Amniotic stem cell (primary cell): ENCODE measurements around the gene SMAD5.

Experiments
- DNase-seq: peaks from one replicate; lab custom pipeline; 2025; lab: John Stamatoyannopoulos, UW

The SMAD5 gene

GRCh38 chr5:136115183-136115865, 17.3 kb upstream of the SMAD5 start:
- no peak for DNase-seq

- DNase-seq, result no peak
These were observed 12.1 kb upstream of the SMAD5 start for GRCh38 chr5:136120529-136120928.

- no peak for DNase-seq
These were observed 9.3 kb upstream of the SMAD5 start for GRCh38 chr5:136123236-136123768.

GRCh38 chr5:136127560-136127959, 5.1 kb upstream of the SMAD5 start:
- DNase-seq, result no peak

GRCh38 chr5:136128481-136128880, 4.2 kb upstream of the SMAD5 start:
- DNase-seq, result no peak

- DNase-seq, result no peak
These were observed 3.2 kb upstream of the SMAD5 start for GRCh38 chr5:136129445-136129844.

GRCh38 chr5:136130581-136130980, 2.1 kb upstream of the SMAD5 start:
- no peak for DNase-seq

GRCh38 chr5:136132087-136132486, 558 bp upstream of the SMAD5 start:
- no peak for DNase-seq

GRCh38 chr5:136133222-136133921, 727 bp downstream of the SMAD5 start:
- DNase-seq, result peak; percentile 19

GRCh38 chr5:136133922-136134379, 1.3 kb downstream of the SMAD5 start:
- DNase-seq, result no peak

GRCh38 chr5:136134653-136135052, 2.0 kb downstream of the SMAD5 start:
- no peak for DNase-seq

GRCh38 chr5:136135536-136135935, 2.9 kb downstream of the SMAD5 start:
- DNase-seq, result no peak

GRCh38 chr5:136137497-136138220, 5.0 kb downstream of the SMAD5 start:
- DNase-seq, result no peak

- no peak for DNase-seq
These were observed 8.9 kb downstream of the SMAD5 start for GRCh38 chr5:136141561-136141960.

- no peak for DNase-seq
These were observed 10.7 kb downstream of the SMAD5 start for GRCh38 chr5:136143312-136143711.

GRCh38 chr5:136143763-136144162, 11.1 kb downstream of the SMAD5 start:
- no peak for DNase-seq

- DNase-seq, result no peak
These were observed 12.4 kb downstream of the SMAD5 start for GRCh38 chr5:136145030-136145429.

GRCh38 chr5:136146201-136146600, 13.6 kb downstream of the SMAD5 start:
- no peak for DNase-seq

GRCh38 chr5:136147632-136148031, 15.0 kb downstream of the SMAD5 start:
- DNase-seq, result no peak

GRCh38 chr5:136149891-136150290, 17.2 kb downstream of the SMAD5 start:
- DNase-seq, result no peak

GRCh38 chr5:136153581-136154236, 21.1 kb downstream of the SMAD5 start:
- DNase-seq, result no peak

- DNase-seq, result no peak
These were observed 22.4 kb downstream of the SMAD5 start for GRCh38 chr5:136155078-136155477.
